ENCODE data around the gene AFP. TPM values are rescaled to one million over a fixed set of nuclear protein-coding genes. Genes with fewer than 3 reads are reported as not detected.

AFP gene
- total and polyA plus RNA-seq, 2 of the 13 experiments (the other 11 are each of a cell fraction or from before 2014, with no cell fraction given): 9,434 to 13,105 TPM

- TF ChIP-seq PCBP1 (IDR thresholded peaks at IDR 0.05; ENCODE audit: borderline replicate concordance, low read depth, low read length) (no peak), SOX6 (IDR thresholded peaks at IDR 0.05) (no peak), SOX6 (CRISPR knock-in tag; IDR thresholded peaks at IDR 0.05) (peak; percentile 84), PRPF4 (IDR thresholded peaks at IDR 0.05; ENCODE audit: low read depth, low read length, poor library complexity, severe bottlenecking) (no peak), TRIM22 (IDR thresholded peaks at IDR 0.05) (no peak), LBX2 (CRISPR knock-in tag; IDR thresholded peaks at IDR 0.05; ENCODE audit: borderline replicate concordance) (no peak), GMEB2 (CRISPR knock-in tag; IDR thresholded peaks at IDR 0.05; ENCODE audit: low read depth) (no peak), CREB3 (CRISPR knock-in tag; IDR thresholded peaks at IDR 0.05) (no peak), HOXD1 (CRISPR knock-in tag; IDR thresholded peaks at IDR 0.05) (peak; percentile 62; the same call in 1 of the 2 replicates), PHF8 (CRISPR knock-in tag; IDR thresholded peaks at IDR 0.05) (no peak), TCF12 (IDR thresholded peaks at IDR 0.05) (no peak), TCF12 (CRISPR knock-in tag; IDR thresholded peaks at IDR 0.05) (peak; percentile 93), RAD21 (CRISPR knock-in tag; IDR thresholded peaks at IDR 0.05) (no peak), REXO4 (CRISPR knock-in tag; IDR thresholded peaks at IDR 0.05; ENCODE audit: borderline replicate concordance) (no peak), IRF9 (CRISPR knock-in tag; IDR thresholded peaks at IDR 0.05; ENCODE audit: borderline replicate concordance) (no peak), ZNF562 (CRISPR knock-in tag; IDR thresholded peaks at IDR 0.05; ENCODE audit: borderline replicate concordance) (no peak), ZNF614 (CRISPR knock-in tag; IDR thresholded peaks at IDR 0.05; ENCODE audit: borderline replicate concordance) (peak; percentile 74), ZNF232 (CRISPR knock-in tag; IDR thresholded peaks at IDR 0.05; ENCODE audit: borderline replicate concordance) (no peak), ZNF883 (CRISPR knock-in tag; IDR thresholded peaks at IDR 0.05; ENCODE audit: not compliant biosample characterization) (no peak), ISX (CRISPR knock-in tag; conservative IDR thresholded peaks at IDR 0.05) (no peak), PHF21A (CRISPR knock-in tag; IDR thresholded peaks at IDR 0.05) (no peak), TERF1 (CRISPR knock-in tag; IDR thresholded peaks at IDR 0.05) (no peak), ZBTB21 (CRISPR knock-in tag; IDR thresholded peaks at IDR 0.05) (peak; percentile 10; the same call in 1 of the 2 replicates), MXI1 (IDR thresholded peaks at IDR 0.05; ENCODE audit: borderline replicate concordance, low read depth, low read length) (no peak), CBFB (CRISPR knock-in tag; IDR thresholded peaks at IDR 0.05) (no peak)
Observed at GRCh38 chr4:73432169-73433000, 3.6 kb upstream of the AFP start (continued).
